Pancreas (tissue), 10 donors: ENCODE measurements around the gene CEACAM18. TPM values are rescaled to one million over a fixed set of nuclear protein-coding genes. Genes with fewer than 3 reads are reported as not detected.
A peak's percentile ranks its signal among the peaks of the same experiment; 100 is the strongest.

Experiments used
- ATAC-seq, 4 donors: fragments of 200-7000 bp; cut with Tn5 transposase; one replicate each; pipeline versions ENCODE4 v1.8.0 to v1.9.1; 2020; ENCODE audit warnings: mild to moderate bottlenecking in 4 of 4, moderate library complexity in 4 of 4
- DNase-seq, 6 donors: peaks; one replicate each; pipeline ENCODE4 v3.0.0-alpha.2; 2020
- FAIRE-seq: peaks from 2 replicates; lab custom pipeline; 2012; peaks lifted over from hg19 to GRCh38; lab: Jason Lieb, UNC
- H3K27ac ChIP-seq, 4 donors: fragments of 200-600 bp; sonication (generic); 1 replicate in 3 of 4; 2 replicates in 1 of 4; pipeline versions ENCODE4 v1.5.0 to v1.8.0; 2020
- H3K27me3 ChIP-seq, 4 donors: fragments of 200-600 bp; one replicate each; pipeline ENCODE4 v1.8.0; 2021
- H3K36me3 ChIP-seq, 3 donors: fragments of 200-600 bp; sonication (generic) in 1 of 3; one replicate each; pipeline versions ENCODE4 v1.5.0 to v1.8.0; 2020 to 2021
- H3K4me1 ChIP-seq, 3 donors: fragments of 200-600 bp; one replicate each; pipeline ENCODE4 v1.8.0; 2021
- H3K4me3 ChIP-seq, 4 donors: fragments of 200-600 bp; sonication (generic) in 2 of 4; one replicate each; pipeline versions ENCODE4 v1.5.0 to v1.8.0; 2020 to 2021
- H3K9me3 ChIP-seq, 4 donors: fragments of 200-600 bp; one replicate each; pipeline ENCODE4 v1.8.0; 2021
- WGBS, 2 donors: extraction: QIAGEN DNeasy Blood & Tissue Kit; methylation state at CpG; one replicate each; pipeline ENCODE4 v1.1.7; 2013; 5-methylcytosine and 5-hydroxymethylcytosine counted together
- intact Hi-C, 3 donors: fragments of 100-400 bp; cut with DNase I; formaldehyde crosslinking; loops; one replicate each; pipeline versions ENCODE4 v1.11.1 to v1.14.2; 2022
- polyA plus RNA-seq, 2 donors: library from polyadenylated mRNA; stranded (reverse); fragments of 200-250 nt; gene quantifications; one replicate each; pipeline ENCODE4 v1.2.3, GENCODE V29; 2013
- total RNA-seq, 6 donors: library from RNA; stranded (reverse); fragmentation: NEBNext Ultra II Directional in 4 of 6; extraction: Animal tissue kit (Norgen Biotek cat#: 25700) in 4 of 6; gene quantifications; one replicate each; pipeline versions ENCODE4 v1.2.1 to v1.2.4, GENCODE V29; 2021 to 2023
- TF ChIP-seq, protein P1 (sequence below), 4 donors: fragments of 200-600 bp; sonication (generic) in 3 of 4; IDR thresholded peaks; one replicate each; pipeline versions ENCODE4 v1.5.0 to v1.8.0; 2021; ENCODE audit warnings: antibody characterized with exemption in 4 of 4
- donor health status: healthy with polysubstance abuse.
- donor health status: DM: no; HTN: no; CAD: no; lungs with moderate emphysema.
- donor health status: DM: no; HTN: no; CAD: no.
- donor health status: control.
- donor health status: control.
- donor health status: Bipolar disorder and iron deficiency.
- donor health status: DM: yes; HTN: yes; CAD: no.
- donor health status: DM: no; HTN: no; CAD: no.
- donor health status: DM: no; HTN: no; CAD: no.
- donor health status: DM: yes; HTN: yes; CAD: no.

Gene CEACAM18
- total and polyA plus RNA-seq, 8 donors = not detected

DNA sequence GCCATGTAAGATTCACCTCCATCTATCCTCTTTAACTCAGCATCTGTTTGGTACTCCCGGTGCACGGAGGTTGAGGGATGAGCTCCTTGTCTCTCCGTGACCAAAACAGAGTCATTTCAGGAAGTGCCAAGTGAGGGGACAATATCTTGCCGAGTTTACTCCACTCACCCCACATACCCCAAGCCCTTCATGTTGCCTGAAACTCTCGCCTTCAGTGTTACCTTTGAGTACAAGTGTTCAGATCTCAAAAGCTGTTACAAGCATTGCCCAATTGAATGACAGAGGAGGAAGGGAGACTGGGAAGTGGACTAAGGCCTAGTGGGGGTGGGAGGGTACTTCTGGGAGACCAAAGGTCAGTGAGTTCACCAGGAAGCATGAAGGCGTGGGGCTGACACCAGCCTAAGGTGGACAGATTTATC, 29.3 kb downstream of the CEACAM18 start:
- Histone ChIP-seq H3K4me1 (no peaks in the 10 kb centered on the region), H3K27me3 (no peaks in the 10 kb centered on the region), H3K4me3 (no peak overlapping the region), H3K36me3 (no peaks in the 10 kb centered on the region), H3K9me3 (no peaks in the 10 kb centered on the region), H3K27ac (no peak overlapping the region)
- intact Hi-C loops = no loop called here
- FAIRE-seq = no peak
- TF ChIP-seq, protein P1, sequence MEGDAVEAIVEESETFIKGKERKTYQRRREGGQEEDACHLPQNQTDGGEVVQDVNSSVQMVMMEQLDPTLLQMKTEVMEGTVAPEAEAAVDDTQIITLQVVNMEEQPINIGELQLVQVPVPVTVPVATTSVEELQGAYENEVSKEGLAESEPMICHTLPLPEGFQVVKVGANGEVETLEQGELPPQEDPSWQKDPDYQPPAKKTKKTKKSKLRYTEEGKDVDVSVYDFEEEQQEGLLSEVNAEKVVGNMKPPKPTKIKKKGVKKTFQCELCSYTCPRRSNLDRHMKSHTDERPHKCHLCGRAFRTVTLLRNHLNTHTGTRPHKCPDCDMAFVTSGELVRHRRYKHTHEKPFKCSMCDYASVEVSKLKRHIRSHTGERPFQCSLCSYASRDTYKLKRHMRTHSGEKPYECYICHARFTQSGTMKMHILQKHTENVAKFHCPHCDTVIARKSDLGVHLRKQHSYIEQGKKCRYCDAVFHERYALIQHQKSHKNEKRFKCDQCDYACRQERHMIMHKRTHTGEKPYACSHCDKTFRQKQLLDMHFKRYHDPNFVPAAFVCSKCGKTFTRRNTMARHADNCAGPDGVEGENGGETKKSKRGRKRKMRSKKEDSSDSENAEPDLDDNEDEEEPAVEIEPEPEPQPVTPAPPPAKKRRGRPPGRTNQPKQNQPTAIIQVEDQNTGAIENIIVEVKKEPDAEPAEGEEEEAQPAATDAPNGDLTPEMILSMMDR (IDR thresholded peaks at IDR 0.05) = no peak
- ATAC-seq = peak in 2 of 4 donors; percentile 29 to 57
- DNase-seq = no peak
- WGBS, 2 donors = 56 to 68% methylated on average over 6 of the region's 6 CpGs

DNA sequence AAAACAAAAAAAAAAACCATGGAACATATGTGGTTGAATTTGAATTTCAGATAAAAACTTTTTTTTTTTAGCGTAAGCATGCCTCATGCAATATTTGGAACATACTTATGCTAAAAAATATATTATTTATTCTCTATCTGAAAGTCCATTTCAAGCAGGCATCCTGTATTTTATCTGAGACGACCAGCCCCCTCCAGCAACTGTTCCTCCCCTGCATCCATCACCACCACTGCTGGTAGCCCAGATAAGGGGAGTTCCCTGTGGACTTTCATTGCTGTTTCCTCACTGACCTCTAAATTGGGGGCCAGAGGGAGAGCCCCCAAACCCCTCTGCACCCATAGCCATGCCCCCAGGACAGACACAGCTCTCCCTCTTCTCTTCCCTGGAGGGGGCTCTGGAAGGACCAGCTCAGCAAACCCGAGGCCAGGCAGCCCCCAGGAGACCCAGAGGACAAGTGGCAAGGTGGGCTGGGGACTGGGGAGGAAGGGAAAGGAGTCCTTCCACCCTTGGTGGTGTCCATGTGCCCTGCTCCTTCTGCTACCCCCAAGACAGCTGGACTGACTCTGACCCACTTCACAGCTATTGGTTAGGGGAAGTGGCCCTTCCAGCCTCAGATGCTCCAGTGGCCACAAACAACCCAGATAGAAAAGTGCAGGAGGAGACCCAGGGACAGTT, 29.9 kb downstream of the CEACAM18 start:
- Histone ChIP-seq H3K36me3 (no peaks in the 10 kb centered on the region), H3K27ac (no peak overlapping the region), H3K4me1 (no peaks in the 10 kb centered on the region), H3K9me3 (no peaks in the 10 kb centered on the region), H3K27me3 (no peaks in the 10 kb centered on the region), H3K4me3 (no peak overlapping the region)
- 34 to 45% methylated on average over 3 of the region's 3 CpGs for WGBS, 2 donors
- FAIRE-seq = no peak
- no peak for ATAC-seq
- intact Hi-C loops = no loop called here
- TF ChIP-seq, protein P1 (IDR thresholded peaks at IDR 0.05) = no peak
- DNase-seq = no peak

DNA sequence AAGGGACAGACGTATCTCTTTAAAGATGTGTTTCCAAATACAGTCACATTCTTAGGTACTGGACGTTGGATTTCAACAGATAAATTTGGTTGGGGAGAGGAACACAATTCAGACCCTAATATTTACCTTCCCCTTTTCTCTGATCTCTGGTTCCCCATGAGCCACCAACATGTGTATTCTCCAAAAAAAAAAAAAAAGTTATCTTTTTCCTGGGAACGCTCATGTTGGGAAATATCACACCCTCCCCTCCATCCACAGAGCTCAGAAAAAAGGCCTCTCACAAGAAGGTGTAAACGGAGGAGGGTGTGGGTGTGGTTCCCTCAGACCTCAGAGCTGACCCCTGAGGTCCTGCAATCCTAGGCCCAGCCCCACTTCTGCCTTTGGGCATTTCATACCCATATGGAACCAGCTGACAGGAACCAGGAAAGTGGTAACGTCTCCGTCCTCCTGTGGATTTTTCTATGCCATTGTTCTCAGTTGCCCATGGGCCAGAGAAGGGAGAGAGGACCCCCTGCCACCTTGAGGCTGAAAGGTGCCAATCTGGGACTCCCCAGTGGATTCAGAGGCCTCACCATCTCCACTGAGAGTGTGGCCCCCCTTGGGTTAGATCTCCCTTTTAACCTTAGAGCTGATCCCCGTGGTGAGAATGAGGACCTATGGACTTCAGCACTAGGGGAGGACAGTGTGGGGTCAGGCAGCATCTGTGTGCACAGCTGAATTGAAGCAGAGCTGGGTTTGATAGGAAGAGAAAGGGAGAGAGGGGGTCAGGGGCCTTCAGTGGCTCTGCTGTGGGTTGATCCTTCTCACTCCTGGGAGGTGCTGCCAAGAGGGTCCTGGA, 31.7 kb downstream of the CEACAM18 start:
- WGBS, 2 donors = 27 to 28% methylated on average over 7 of the region's 7 CpGs
- Histone ChIP-seq H3K4me1 (no peaks in the 10 kb centered on the region), H3K27ac (no peak overlapping the region), H3K9me3 (no peaks in the 10 kb centered on the region), H3K4me3 (no peak overlapping the region), H3K27me3 (no peaks in the 10 kb centered on the region), H3K36me3 (no peaks in the 10 kb centered on the region)
- TF ChIP-seq, protein P1 (IDR thresholded peaks at IDR 0.05) = no peak
- intact Hi-C loops = no loop called here
- ATAC-seq (no peak), DNase-seq (no peak), FAIRE-seq (no peak)

DNA sequence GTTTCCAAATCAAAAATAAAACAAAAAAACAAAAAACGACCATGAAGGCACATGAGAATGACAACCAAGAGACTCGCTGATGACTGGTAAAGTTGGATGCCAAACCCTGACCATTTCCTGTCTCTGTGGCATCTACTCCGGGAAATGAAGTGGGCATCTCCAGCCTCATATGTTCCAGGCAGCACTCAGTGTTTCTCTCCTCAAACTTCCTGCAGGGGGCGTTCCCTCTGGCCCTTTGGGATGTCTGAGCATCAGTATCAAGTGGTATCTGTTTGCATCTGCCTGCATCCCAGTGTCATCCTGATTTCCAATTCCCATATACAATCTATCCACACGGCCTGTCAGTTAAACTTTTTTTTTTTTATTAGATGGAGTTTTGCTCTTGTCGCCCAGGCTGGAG, 33.0 kb downstream of the CEACAM18 start:
- no peak overlapping the region for H3K27ac ChIP-seq
- intact Hi-C loops = no loop called here
- no peak for ATAC-seq
- FAIRE-seq = no peak
- DNase-seq = no peak
- TF ChIP-seq, protein P1 (IDR thresholded peaks at IDR 0.05) = no peak
- no peaks in the 10 kb centered on the region for H3K36me3 ChIP-seq
- H3K4me3 ChIP-seq = no peak overlapping the region
- no peaks in the 10 kb centered on the region for H3K9me3 ChIP-seq
- 6 to 11% methylated on average over 6 of the region's 6 CpGs for WGBS, 2 donors
- H3K4me1 ChIP-seq = no peaks in the 10 kb centered on the region
- no peaks in the 10 kb centered on the region for H3K27me3 ChIP-seq

DNA sequence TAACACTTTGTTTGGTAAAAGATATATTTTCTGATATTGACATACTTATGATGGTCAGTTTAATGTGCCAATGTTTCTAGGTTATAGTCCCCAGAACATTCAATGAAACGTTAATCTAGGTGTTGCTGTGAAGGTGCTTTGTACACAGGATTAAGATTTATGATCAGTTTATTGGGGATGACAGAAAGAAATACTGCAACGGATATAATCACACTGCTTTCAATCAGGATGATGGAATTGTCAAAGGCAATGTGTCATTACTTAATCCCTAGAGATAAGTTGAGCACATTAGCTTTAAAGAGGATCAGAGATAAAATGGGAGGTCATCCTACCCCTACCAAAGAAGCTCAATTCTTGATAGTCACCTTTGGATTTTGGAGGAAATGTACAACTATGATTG, 35.6 kb downstream of the CEACAM18 start:
- DNase-seq (no peak), FAIRE-seq (no peak), ATAC-seq (no peak)
- H3K27ac ChIP-seq = no peak overlapping the region
- no peaks in the 10 kb centered on the region for H3K36me3 ChIP-seq
- intact Hi-C loops = no loop called here
- 17 to 24% methylated on average over 2 of the region's 2 CpGs for WGBS, 2 donors
- TF ChIP-seq, protein P1 (IDR thresholded peaks at IDR 0.05) = no peak
- no peak overlapping the region for H3K4me3 ChIP-seq
- H3K9me3 ChIP-seq = no peaks in the 10 kb centered on the region
- H3K27me3 ChIP-seq = no peaks in the 10 kb centered on the region
- H3K4me1 ChIP-seq = no peaks in the 10 kb centered on the region
